ENCODE results near the gene ZFYVE9.

ZFYVE9 gene

GRCh38 chr1:52334906-52335528 lies 193.1 kb downstream of the ZFYVE9 start:
- TF ChIP-seq POLR2A (IDR thresholded peaks at IDR 0.05; ENCODE audit: low read length) (no peak), GATA1 (IDR thresholded peaks at IDR 0.05; ENCODE audit: low read depth, low read length) (no peak)
- no peak for DNase-seq

- TF ChIP-seq GATA1 (IDR thresholded peaks at IDR 0.05; ENCODE audit: low read depth, low read length) = no peak
- no peak for TF ChIP-seq POLR2A (IDR thresholded peaks at IDR 0.05; ENCODE audit: low read length)
- DNase-seq = no peak
These were observed 195.6 kb downstream of the ZFYVE9 start for GRCh38 chr1:52337439-52337838.

- no peak for DNase-seq
- TF ChIP-seq POLR2A (IDR thresholded peaks at IDR 0.05; ENCODE audit: low read length) (no peak), GATA1 (IDR thresholded peaks at IDR 0.05; ENCODE audit: low read depth, low read length) (no peak)
These were observed 199.9 kb downstream of the ZFYVE9 start for GRCh38 chr1:52341655-52342260.

GRCh38 chr1:52343979-52344378 lies 202.1 kb downstream of the ZFYVE9 start:
- DNase-seq = no peak
- TF ChIP-seq GATA1 (IDR thresholded peaks at IDR 0.05; ENCODE audit: low read depth, low read length) (no peak), POLR2A (IDR thresholded peaks at IDR 0.05; ENCODE audit: low read length) (no peak)

- no peak for DNase-seq
- TF ChIP-seq POLR2A (IDR thresholded peaks at IDR 0.05; ENCODE audit: low read length) (no peak), GATA1 (IDR thresholded peaks at IDR 0.05; ENCODE audit: low read depth, low read length) (no peak)
These were observed 203.4 kb downstream of the ZFYVE9 start for GRCh38 chr1:52345252-52345651.

- DNase-seq = no peak
- TF ChIP-seq GATA1 (IDR thresholded peaks at IDR 0.05; ENCODE audit: low read depth, low read length) (no peak), POLR2A (IDR thresholded peaks at IDR 0.05; ENCODE audit: low read length) (no peak)
These were observed 204.8 kb downstream of the ZFYVE9 start for GRCh38 chr1:52346653-52347052.

GRCh38 chr1:52348704-52349300 lies 206.9 kb downstream of the ZFYVE9 start:
- DNase-seq = no peak
- no peak for TF ChIP-seq POLR2A (IDR thresholded peaks at IDR 0.05; ENCODE audit: low read length)
- no peak for TF ChIP-seq GATA1 (IDR thresholded peaks at IDR 0.05; ENCODE audit: low read depth, low read length)

GRCh38 chr1:52352690-52353089 lies 210.8 kb downstream of the ZFYVE9 start:
- TF ChIP-seq POLR2A (IDR thresholded peaks at IDR 0.05; ENCODE audit: low read length) = no peak
- TF ChIP-seq GATA1 (IDR thresholded peaks at IDR 0.05; ENCODE audit: low read depth, low read length) = no peak
- DNase-seq = no peak

GRCh38 chr1:52355436-52355835 lies 213.5 kb downstream of the ZFYVE9 start:
- DNase-seq = no peak
- TF ChIP-seq POLR2A (IDR thresholded peaks at IDR 0.05; ENCODE audit: low read length) = no peak
- TF ChIP-seq GATA1 (IDR thresholded peaks at IDR 0.05; ENCODE audit: low read depth, low read length) = no peak

- DNase-seq = no peak
- TF ChIP-seq POLR2A (IDR thresholded peaks at IDR 0.05; ENCODE audit: low read length) (no peak), GATA1 (IDR thresholded peaks at IDR 0.05; ENCODE audit: low read depth, low read length) (no peak)
These were observed 214.1 kb downstream of the ZFYVE9 start for GRCh38 chr1:52355847-52356505.

GRCh38 chr1:52356818-52357355 lies 215.0 kb downstream of the ZFYVE9 start:
- TF ChIP-seq POLR2A (IDR thresholded peaks at IDR 0.05; ENCODE audit: low read length) (no peak), GATA1 (IDR thresholded peaks at IDR 0.05; ENCODE audit: low read depth, low read length) (no peak)

GRCh38 chr1:52357397-52357796 lies 215.5 kb downstream of the ZFYVE9 start:
- no peak for DNase-seq
- no peak for TF ChIP-seq POLR2A (IDR thresholded peaks at IDR 0.05; ENCODE audit: low read length)
- TF ChIP-seq GATA1 (IDR thresholded peaks at IDR 0.05; ENCODE audit: low read depth, low read length) = no peak

More at GRCh38 chr1:52356818-52357355, 215.0 kb downstream of the ZFYVE9 start:
- DNase-seq = no peak

- DNase-seq = no peak
- TF ChIP-seq GATA1 (IDR thresholded peaks at IDR 0.05; ENCODE audit: low read depth, low read length) (no peak), POLR2A (IDR thresholded peaks at IDR 0.05; ENCODE audit: low read length) (no peak)
These were observed 217.1 kb downstream of the ZFYVE9 start for GRCh38 chr1:52358851-52359497.

Measured in erythroblast (primary cell).